WI38 (cell line): Measurements from ENCODE around the gene SLN.

Source experiments
- H3K4me3 ChIP-seq: 2 replicates; pipeline ENCODE4 v1.5.1; 2011; ENCODE audit warnings: low read depth, mild to moderate bottlenecking, control low read depth, low read length
- CTCF ChIP-seq: IDR thresholded peaks from 2 replicates; pipeline ENCODE4 v1.5.1; 2012; ENCODE audit warnings: low read depth, mild to moderate bottlenecking, control low read depth, low read length

Gene SLN

GRCh38 chr11:107659310-107659709 is 52.5 kb downstream of the SLN start:
- TF ChIP-seq CTCF = no peak
- H3K4me3 ChIP-seq = no peak overlapping the region
